OCI-LY3 (cell line): ENCODE data around the gene SERPINE1.

Source experiments
- EZH2phosphoT487 ChIP-seq: fragments of 200-600 bp; shearing (Covaris generic); IDR thresholded peaks from 2 replicates; pipeline ENCODE4 v1.6.1; 2018; ENCODE audit warnings: antibody characterized with exemption, mixed run types, low read depth
- TF ChIP-seq, protein P1 (sequence below): fragments of 200-600, 300-600 bp; sonication (generic); IDR thresholded peaks from 2 replicates; pipeline ENCODE4 v1.5.1; 2014; ENCODE audit warnings: antibody characterized with exemption, low read length, low read depth

DNA sequence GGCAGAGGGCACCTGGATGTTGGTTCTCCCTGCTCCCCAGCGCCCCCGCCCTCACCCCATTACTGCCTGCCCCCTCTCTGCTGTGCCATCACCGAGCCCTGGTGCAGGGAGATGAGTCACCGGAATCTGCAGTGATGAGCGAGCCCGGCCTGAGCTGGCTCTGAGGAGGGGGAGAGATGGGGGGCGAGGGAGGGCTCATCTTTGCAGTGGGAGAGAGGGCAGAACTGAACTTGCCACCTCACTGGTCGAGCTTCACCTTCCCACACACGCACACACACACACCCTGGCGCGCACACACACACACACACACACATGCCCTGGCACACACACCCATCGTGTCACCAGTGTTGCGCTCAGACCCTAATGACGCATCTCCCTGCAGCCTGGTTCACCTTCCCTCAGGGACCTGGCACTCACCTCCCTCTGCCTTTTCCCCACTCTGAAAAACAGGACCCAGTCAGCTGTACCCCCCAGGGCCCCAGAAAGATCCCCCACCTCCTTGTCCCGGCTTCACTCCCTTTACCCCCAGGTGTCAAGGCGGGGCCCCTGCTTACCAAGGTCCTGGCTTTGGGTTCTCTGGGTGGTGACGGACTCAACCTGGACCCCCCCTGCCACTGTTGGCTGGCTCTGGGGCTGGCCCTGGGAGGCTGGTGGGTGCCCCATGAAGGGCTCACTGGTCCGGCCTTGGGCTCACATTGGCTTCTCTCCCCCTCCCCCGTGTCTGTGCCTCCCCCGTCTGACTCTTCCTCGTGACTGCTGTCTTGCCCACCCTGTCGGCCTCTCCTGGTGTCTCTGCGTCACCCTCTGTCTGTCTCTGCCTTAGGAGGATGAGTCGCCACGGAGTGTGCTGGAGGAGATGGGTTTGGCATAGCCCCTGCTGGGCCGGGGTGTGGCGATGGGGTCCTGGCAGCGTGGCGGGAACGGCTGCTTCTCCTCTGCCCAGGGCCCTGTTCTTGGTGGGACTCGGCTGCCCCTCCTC lies 33.1 kb downstream of the SERPINE1 start:
- TF ChIP-seq, protein P1, sequence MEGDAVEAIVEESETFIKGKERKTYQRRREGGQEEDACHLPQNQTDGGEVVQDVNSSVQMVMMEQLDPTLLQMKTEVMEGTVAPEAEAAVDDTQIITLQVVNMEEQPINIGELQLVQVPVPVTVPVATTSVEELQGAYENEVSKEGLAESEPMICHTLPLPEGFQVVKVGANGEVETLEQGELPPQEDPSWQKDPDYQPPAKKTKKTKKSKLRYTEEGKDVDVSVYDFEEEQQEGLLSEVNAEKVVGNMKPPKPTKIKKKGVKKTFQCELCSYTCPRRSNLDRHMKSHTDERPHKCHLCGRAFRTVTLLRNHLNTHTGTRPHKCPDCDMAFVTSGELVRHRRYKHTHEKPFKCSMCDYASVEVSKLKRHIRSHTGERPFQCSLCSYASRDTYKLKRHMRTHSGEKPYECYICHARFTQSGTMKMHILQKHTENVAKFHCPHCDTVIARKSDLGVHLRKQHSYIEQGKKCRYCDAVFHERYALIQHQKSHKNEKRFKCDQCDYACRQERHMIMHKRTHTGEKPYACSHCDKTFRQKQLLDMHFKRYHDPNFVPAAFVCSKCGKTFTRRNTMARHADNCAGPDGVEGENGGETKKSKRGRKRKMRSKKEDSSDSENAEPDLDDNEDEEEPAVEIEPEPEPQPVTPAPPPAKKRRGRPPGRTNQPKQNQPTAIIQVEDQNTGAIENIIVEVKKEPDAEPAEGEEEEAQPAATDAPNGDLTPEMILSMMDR = no peak
- no peak for TF ChIP-seq EZH2phosphoT487
